Effector memory CD4-positive, alpha-beta T cell (primary cell): ENCODE data around the gene DCLRE1C.
"Not testable (repeated sequence)": the region's sequence is repeated elsewhere in the genome, so short reads cannot be mapped to it uniquely, and the experiment has no call there.

ENCODE experiments used
- DNase-seq, 3 donors: peaks; one replicate each; pipeline ENCODE4 v3.0.0-alpha.2; 2020
- H3K27ac ChIP-seq: 2 replicates; pipeline ENCODE4 v1.7.0; 2013; ENCODE audit warnings: mild to moderate bottlenecking, low read length, moderate library complexity; ENCODE audit not compliant: insufficient read depth, poor library complexity, severe bottlenecking
- H3K27me3 ChIP-seq: replicated peaks from 2 replicates; pipeline ENCODE4 v1.7.0; 2013; ENCODE audit warnings: mild to moderate bottlenecking, low read length; ENCODE audit not compliant: insufficient read depth, control insufficient read depth, poor library complexity, severe bottlenecking
- H3K36me3 ChIP-seq: 2 replicates; pipeline ENCODE4 v1.7.0; 2013; ENCODE audit warnings: mild to moderate bottlenecking, low read length, moderate library complexity; ENCODE audit not compliant: control insufficient read depth, insufficient read depth
- H3K4me1 ChIP-seq: 2 replicates; pipeline ENCODE4 v1.7.0; 2013; ENCODE audit warnings: low read length, mild to moderate bottlenecking; ENCODE audit not compliant: control insufficient read depth, insufficient read depth, poor library complexity, severe bottlenecking
- H3K4me3 ChIP-seq: 2 replicates; pipeline ENCODE4 v1.7.0; 2013; ENCODE audit warnings: low read length, low read depth, mild to moderate bottlenecking; ENCODE audit not compliant: insufficient read depth, poor library complexity, severe bottlenecking
- H3K9me3 ChIP-seq: 2 replicates; pipeline ENCODE4 v1.7.0; 2013; ENCODE audit warnings: mild to moderate bottlenecking, low read length, moderate library complexity; ENCODE audit not compliant: control insufficient read depth

Gene DCLRE1C

GRCh38 chr10:14924013-14924412 is 29.9 kb downstream of the DCLRE1C start:
- Histone ChIP-seq H3K36me3 (peaks cover 76% of the 10 kb centered on the region), H3K27ac (no peak overlapping the region), H3K27me3 (no peaks in the 10 kb centered on the region), H3K9me3 (no peaks in the 10 kb centered on the region), H3K4me1 (no peaks in the 10 kb centered on the region), H3K4me3 (no peak overlapping the region)
- no peak for DNase-seq

- Histone ChIP-seq H3K4me3 (no peak overlapping the region), H3K27ac (no peak overlapping the region), H3K36me3 (peaks cover 68% of the 10 kb centered on the region), H3K4me1 (no peaks in the 10 kb centered on the region), H3K27me3 (no peaks in the 10 kb centered on the region), H3K9me3 (peaks cover 3% of the 10 kb centered on the region)
- DNase-seq: no peak
These were observed 34.9 kb downstream of the DCLRE1C start for GRCh38 chr10:14918964-14919363.

- Histone ChIP-seq H3K4me1 (no peaks in the 10 kb centered on the region), H3K4me3 (no peak overlapping the region), H3K27ac (no peak overlapping the region), H3K9me3 (peaks cover 3% of the 10 kb centered on the region), H3K27me3 (no peaks in the 10 kb centered on the region), H3K36me3 (peaks cover 69% of the 10 kb centered on the region)
- no peak for DNase-seq
These were observed 36.1 kb downstream of the DCLRE1C start for GRCh38 chr10:14917827-14918226.

GRCh38 chr10:14916600-14916999 is 37.3 kb downstream of the DCLRE1C start:
- no peak overlapping the region for H3K27ac ChIP-seq
- no peak for DNase-seq

GRCh38 chr10:14911801-14912200 is 42.1 kb downstream of the DCLRE1C start:
- H3K4me1 ChIP-seq: no peaks in the 10 kb centered on the region
- no peaks in the 10 kb centered on the region for H3K9me3 ChIP-seq
- DNase-seq: no peak
- peaks cover 43% of the 10 kb centered on the region for H3K36me3 ChIP-seq
- no peak overlapping the region for H3K4me3 ChIP-seq
- no peak overlapping the region for H3K27ac ChIP-seq
- no peaks in the 10 kb centered on the region for H3K27me3 ChIP-seq

More at GRCh38 chr10:14916600-14916999, 37.3 kb downstream of the DCLRE1C start:
- peaks cover 58% of the 10 kb centered on the region for H3K36me3 ChIP-seq
- no peaks in the 10 kb centered on the region for H3K27me3 ChIP-seq
- H3K9me3 ChIP-seq: peaks cover 3% of the 10 kb centered on the region
- H3K4me3 ChIP-seq: no peak overlapping the region
- no peaks in the 10 kb centered on the region for H3K4me1 ChIP-seq

GRCh38 chr10:14910953-14911352 is 42.9 kb downstream of the DCLRE1C start:
- Histone ChIP-seq H3K4me3 (no peak overlapping the region), H3K36me3 (peaks cover 40% of the 10 kb centered on the region), H3K4me1 (no peaks in the 10 kb centered on the region), H3K27ac (no peak overlapping the region), H3K9me3 (no peaks in the 10 kb centered on the region), H3K27me3 (no peaks in the 10 kb centered on the region)
- no peak for DNase-seq

- Histone ChIP-seq H3K4me3 (no peak overlapping the region), H3K27me3 (no peaks in the 10 kb centered on the region), H3K9me3 (no peaks in the 10 kb centered on the region), H3K36me3 (peaks cover 39% of the 10 kb centered on the region), H3K27ac (no peak overlapping the region), H3K4me1 (no peaks in the 10 kb centered on the region)
- no peak for DNase-seq
These were observed 44.8 kb downstream of the DCLRE1C start for GRCh38 chr10:14909101-14909500.

- not testable (repeated sequence) for DNase-seq, H3K4me3 ChIP-seq
- H3K36me3 ChIP-seq: peaks cover 27% of the 10 kb centered on the region
These were observed 46.3 kb downstream of the DCLRE1C start for GRCh38 chr10:14907591-14907990.

GRCh38 chr10:14906765-14907164 is 47.1 kb downstream of the DCLRE1C start:
- H3K36me3 ChIP-seq: peaks cover 27% of the 10 kb centered on the region
- no peak overlapping the region for H3K4me3 ChIP-seq
- no peaks in the 10 kb centered on the region for H3K9me3 ChIP-seq

More at GRCh38 chr10:14907591-14907990, 46.3 kb downstream of the DCLRE1C start:
- H3K27ac ChIP-seq, H3K9me3 ChIP-seq, H3K27me3 ChIP-seq, H3K4me1 ChIP-seq: not testable (repeated sequence)

GRCh38 chr10:14905890-14906289 is 48.0 kb downstream of the DCLRE1C start:
- Histone ChIP-seq H3K27ac (no peak overlapping the region), H3K4me3 (no peak overlapping the region), H3K9me3 (no peaks in the 10 kb centered on the region), H3K27me3 (no peaks in the 10 kb centered on the region), H3K36me3 (peaks cover 27% of the 10 kb centered on the region), H3K4me1 (no peaks in the 10 kb centered on the region)
- DNase-seq: no peak

More at GRCh38 chr10:14906765-14907164, 47.1 kb downstream of the DCLRE1C start:
- no peak overlapping the region for H3K27ac ChIP-seq
- no peaks in the 10 kb centered on the region for H3K4me1 ChIP-seq
- H3K27me3 ChIP-seq: no peaks in the 10 kb centered on the region
- no peak for DNase-seq
